ENCODE data around the gene VAMP8.
"Not testable (repeated sequence)": the region's sequence is repeated elsewhere in the genome, so short reads cannot be mapped to it uniquely, and the experiment has no call there.

VAMP8 gene

GRCh38 chr2:85583667-85584353, 6.4 kb downstream of the VAMP8 start:
- no peak for DNase-seq

GRCh38 chr2:85584354-85584856, 7.0 kb downstream of the VAMP8 start, which contains the start of gene VAMP5:
VAMP5 (plus strand) TSS chr2:85584431; CDS start chr2:85584491, 60 bp downstream.
- no peak for DNase-seq

GRCh38 chr2:85584857-85585780, 7.7 kb downstream of the VAMP8 start:
- DNase-seq: no peak

DNA sequence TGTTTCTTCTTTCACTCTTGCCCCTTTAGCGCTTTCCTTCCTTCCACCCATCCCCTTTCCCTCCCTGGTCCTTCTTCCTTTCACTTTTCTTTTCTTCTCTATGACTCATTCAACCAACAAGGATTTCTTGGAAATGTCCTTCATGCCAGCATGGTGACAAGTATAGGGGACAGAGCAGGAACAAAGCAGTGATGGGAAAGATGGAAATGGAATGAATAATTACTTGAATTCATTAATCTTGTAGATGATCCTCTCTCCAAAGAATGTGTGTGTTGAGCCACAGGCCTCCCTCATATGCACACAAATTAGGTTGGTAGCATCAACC, 8.4 kb downstream of the VAMP8 start:
- DNase-seq: no peak

DNA sequence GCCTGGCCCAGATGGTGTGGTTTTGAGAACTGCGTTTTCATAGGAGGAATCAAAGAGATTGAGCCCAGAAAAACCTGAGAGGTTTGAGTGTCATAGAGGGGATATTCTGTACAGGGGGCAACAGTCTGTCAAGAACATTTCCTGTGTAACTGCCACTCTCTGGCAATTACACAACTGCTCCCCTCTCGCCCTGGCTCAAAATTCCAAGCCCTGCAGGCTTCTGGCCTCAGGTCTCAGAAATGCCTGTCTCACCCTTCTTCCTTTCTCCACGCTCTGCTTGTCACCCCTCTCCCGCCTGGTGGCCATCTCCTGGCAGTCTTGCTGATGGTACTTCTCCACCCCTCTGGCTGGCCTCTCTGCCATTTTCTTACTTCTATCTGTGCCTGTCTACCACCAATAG, 10.8 kb downstream of the VAMP8 start:
- DNase-seq: no peak

DNA sequence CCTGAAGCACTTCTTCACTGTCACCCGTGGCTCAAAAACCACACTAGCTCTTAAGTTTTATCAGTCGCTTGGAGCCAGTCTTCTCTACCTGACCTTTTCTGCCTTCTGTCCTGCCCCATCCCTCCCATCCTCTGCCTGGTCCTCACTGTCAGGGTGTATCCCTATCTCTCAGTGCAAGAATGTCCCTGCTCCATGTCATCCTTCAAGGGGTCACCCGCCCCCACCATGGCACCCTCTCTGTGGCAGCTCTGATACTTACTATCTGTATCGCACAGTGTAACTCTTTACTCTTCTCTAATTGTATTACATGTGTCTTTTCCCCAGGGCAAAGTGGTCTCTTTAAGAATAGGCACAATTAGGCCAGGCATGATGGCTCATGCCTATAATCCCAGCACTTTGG, 11.3 kb downstream of the VAMP8 start:
- DNase-seq: no peak

DNA sequence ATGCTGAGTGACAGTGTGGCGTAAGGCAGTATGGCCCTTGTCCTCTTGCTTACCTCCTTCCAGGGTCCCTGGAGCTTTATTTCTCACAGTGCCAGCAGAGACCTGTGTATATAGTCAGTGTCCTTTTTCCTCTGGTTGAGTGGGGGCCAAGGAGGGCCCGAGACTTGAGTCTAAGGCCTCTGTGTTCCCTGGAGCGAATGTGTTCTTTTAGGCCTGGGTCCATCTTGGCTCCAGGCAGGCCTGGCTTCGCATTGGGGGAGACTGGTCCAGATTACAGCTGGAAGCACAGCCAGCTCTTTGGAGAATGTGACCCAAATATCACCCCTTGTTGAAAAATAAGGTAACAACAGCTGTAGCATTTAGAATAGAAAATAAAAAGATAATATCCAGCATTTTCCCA, 11.8 kb downstream of the VAMP8 start:
- DNase-seq: no peak

- no peak for DNase-seq
These were observed 12.8 kb downstream of the VAMP8 start for GRCh38 chr2:85589982-85590791.

DNA sequence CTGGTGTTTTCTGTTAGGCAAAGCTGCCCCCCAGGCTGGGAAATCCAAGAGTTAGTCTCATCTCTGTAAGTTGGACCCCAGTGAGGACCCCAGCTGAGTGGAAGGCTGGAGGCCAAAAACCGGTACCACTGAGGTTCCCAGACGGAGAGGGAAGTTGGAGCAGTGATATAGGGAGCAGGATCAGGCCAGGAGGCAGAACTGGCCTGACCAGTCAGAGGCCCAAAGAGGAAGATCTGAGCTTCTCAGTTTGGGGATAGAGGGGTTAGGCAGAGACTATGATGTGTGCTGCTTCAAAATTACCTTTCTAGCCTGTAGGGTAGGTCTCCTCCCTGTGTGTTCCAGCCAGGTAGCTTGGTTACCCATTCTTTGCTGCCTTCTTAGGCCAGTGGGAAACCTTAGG, 13.6 kb downstream of the VAMP8 start:
- no peak for DNase-seq

DNA sequence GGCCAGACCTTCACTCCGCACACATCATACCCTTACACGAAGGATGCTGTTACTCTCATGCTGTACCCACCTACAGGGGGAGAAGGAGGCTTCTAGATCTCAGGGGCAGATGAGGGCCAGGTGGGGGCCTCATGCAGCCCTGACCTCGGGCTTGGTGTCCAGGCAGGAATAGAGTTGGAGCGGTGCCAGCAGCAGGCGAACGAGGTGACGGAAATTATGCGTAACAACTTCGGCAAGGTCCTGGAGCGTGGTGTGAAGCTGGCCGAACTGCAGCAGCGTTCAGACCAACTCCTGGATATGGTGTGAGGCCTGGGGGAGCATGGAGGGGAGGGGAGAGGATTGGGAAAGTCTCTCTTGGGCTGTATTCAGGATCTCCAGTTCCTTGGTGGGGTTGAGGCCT, 14.2 kb downstream of the VAMP8 start:
- DNase-seq: no peak

DNA sequence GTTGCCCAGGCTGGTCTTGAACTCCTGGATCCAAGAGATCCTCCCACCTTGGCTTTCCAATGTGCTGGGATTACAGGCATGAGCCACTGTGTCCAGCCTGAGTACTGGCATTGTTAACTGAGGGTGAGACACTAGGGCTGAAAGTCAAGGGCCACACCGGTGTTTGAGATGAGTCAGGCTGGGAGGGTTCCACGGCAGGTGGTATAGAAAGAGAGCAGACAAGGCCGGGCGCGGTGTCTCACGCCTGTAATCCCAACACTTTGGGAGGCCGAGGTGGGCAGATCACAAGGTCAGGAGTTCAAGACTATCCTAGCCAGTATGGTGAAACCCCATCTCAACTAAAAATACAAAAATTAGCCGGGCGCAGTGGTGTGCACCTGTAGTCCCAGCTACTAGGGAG, 14.9 kb downstream of the VAMP8 start:
- DNase-seq: not testable (repeated sequence)

- no peak for DNase-seq
These were observed 15.6 kb downstream of the VAMP8 start for GRCh38 chr2:85593023-85593422.

GRCh38 chr2:85594715-85595300, 17.4 kb downstream of the VAMP8 start:
- DNase-seq: no peak

GRCh38 chr2:85595301-85596025, 18.1 kb downstream of the VAMP8 start, which contains the start of gene RNF181:
RNF181 (plus strand) TSS chr2:85595745; CDS start chr2:85595764, 19 bp downstream.
- DNase-seq: peak; percentile 99

DNA sequence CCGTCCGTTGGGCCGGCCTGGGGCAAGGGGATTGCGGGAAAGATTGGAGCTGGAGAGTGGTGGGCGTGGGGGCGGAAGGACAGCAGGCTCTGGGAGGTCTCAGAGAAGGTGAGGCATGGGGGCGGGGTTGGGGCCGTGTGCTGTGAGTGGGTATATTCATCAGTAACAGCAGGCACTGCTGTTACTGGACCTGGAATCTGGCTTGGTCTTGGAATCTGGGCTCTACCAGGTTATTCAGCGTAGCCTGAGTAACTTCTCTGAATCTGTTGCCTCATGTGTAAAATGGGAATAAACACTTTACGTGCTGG, 18.6 kb downstream of the VAMP8 start:
- DNase-seq: no peak

- DNase-seq: no peak
These were observed 19.2 kb downstream of the VAMP8 start for GRCh38 chr2:85596486-85597143.

- no peak for DNase-seq
These were observed 19.9 kb downstream of the VAMP8 start for GRCh38 chr2:85597241-85597640.

GRCh38 chr2:85598594-85599340, 21.4 kb downstream of the VAMP8 start:
- no peak for DNase-seq

DNA sequence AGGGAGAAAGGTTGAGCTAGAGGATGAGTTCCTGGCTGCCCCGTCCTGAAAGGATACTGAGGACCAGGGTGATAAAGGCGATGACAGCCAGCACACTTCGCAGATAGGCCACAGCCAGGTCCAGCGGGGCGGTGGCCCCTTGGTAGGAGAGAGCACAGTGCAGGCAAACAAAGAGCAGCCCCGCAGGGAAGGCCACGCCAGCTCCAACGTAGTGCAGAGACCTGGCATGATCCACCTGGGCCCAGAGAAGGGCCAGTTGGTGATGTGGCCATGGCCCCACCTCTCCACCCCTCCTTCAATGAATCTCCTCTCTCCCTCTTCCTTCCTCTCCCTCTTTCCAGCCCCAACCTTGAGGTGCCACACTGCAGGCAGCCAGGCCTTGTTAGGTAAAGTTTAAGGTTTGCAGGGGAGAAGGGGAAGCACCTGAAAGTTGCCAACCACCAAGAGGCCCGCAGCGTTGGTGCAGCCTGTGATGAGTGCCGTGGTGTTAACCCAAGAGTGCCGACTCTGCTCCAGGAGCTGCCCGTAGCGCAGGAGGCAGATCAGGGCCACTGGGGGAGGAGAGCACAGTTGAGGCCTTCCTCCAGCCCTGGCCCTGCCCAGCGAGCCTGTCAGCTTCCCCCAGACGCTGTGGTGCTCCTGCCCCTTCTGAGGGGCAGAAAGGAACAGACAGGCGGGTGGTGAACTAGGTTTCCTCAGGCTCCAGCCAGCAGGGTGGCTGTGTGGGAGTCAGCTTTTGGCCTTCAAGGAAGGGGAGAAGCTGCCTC, 22.3 kb downstream of the VAMP8 start:
- DNase-seq: no peak

- no peak for DNase-seq
These were observed 22.8 kb downstream of the VAMP8 start for GRCh38 chr2:85600235-85600575.
